Activated CD8-positive, alpha-beta T cell treated with anti-CD3 and anti-CD28 coated beads for 36 hours (primary cell): ENCODE measurements around the gene EPS8L2. TPM values are rescaled to one million over a fixed set of nuclear protein-coding genes. Genes with fewer than 3 reads are reported as not detected.
A peak's percentile ranks its signal among the peaks of the same experiment; 100 is the strongest.

Experiments
- ATAC-seq: fragments of 200-7000 bp; cut with Tn5 transposase; one replicate; pipeline ENCODE4 v1.10.0; 2021; ENCODE audit warnings: mild to moderate bottlenecking, moderate library complexity
- CTCF ChIA-PET: fragments of 350-600 bp; sonication (Branson Sonifier 250); formaldehyde crosslinking; loops from one replicate; lab custom pipeline; 2021; ENCODE audit warnings: antibody characterized with exemption; lab: Charles Lee
- POLR2A ChIA-PET: fragments of 350-600 bp; sonication (Branson Sonifier 250); formaldehyde crosslinking; loops from one replicate; lab custom pipeline; 2021; ENCODE audit warnings: antibody characterized with exemption; lab: Charles Lee
- DNase-seq: peaks from one replicate; pipeline ENCODE4 v3.0.0-alpha.2; 2020
- H3K27ac Mint-ChIP-seq: one replicate; pipeline ENCODE4 v1.8.0; 2021; ENCODE audit warnings: mild to moderate bottlenecking, mixed read lengths
- H3K27me3 Mint-ChIP-seq: one replicate; pipeline ENCODE4 v1.8.0; 2021; ENCODE audit warnings: mixed read lengths
- H3K36me3 Mint-ChIP-seq: one replicate; pipeline ENCODE4 v1.8.0; 2021; ENCODE audit warnings: low read depth, mixed read lengths
- H3K4me1 Mint-ChIP-seq: one replicate; pipeline ENCODE4 v1.8.0; 2021; ENCODE audit warnings: low read depth, mixed read lengths
- H3K4me3 Mint-ChIP-seq: one replicate; pipeline ENCODE4 v1.8.0; 2021; ENCODE audit warnings: mild to moderate bottlenecking, moderate library complexity, mixed read lengths
- H3K9me3 Mint-ChIP-seq: one replicate; pipeline ENCODE4 v1.8.0; 2021; ENCODE audit warnings: mixed read lengths
- intact Hi-C: fragments of 100-400 bp; cut with micrococcal nuclease; formaldehyde crosslinking; loops from one replicate; pipeline ENCODE4 v1.10.0; 2022
- total RNA-seq, 2 experiments: library from RNA; stranded (reverse); gene quantifications; one replicate each; pipeline ENCODE4 v1.2.3, GENCODE V29; 2021
- TF ChIP-seq, protein P1 (sequence below): fragments of 200-600 bp; IDR thresholded peaks from one replicate; pipeline ENCODE4 v1.8.0; 2022; ENCODE audit warnings: antibody characterized with exemption, mild to moderate bottlenecking

EPS8L2 gene
- total RNA-seq = 10 to 100 TPM; 15.0 to 16.7 TPM

- POLR2A ChIA-PET = interaction anchor here (1.2 to 1.4 kb wide), 2 partner anchors 10 to 49 kb away, joined by 3 to 4 read pairs; partner anchors contain the start of gene TMEM80
These were observed at the start of gene EPS8L2 for GRCh38 chr11:705646-706438. EPS8L2 (plus strand) TSS chr11:706231; CDS start chr11:709408, 3,177 bp downstream.

DNA sequence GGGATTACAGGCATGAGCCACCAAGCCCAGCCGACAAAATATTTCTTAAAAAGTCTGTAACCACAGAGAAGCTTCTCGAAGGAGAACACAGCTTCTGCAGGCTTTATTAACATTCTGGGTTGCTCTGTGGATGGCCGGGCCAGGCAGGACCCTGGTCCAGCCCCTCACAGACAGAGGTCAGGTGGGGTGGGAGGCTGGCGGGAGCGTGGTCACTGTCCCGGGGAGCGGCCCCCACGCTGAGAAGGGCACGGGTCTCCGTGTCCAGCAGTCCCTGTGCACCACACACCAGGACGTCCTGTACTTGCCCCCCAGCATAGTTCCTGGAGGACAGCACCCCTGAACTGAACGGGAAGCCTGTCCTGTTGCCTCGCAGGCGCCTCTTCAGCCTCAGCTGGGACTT is 49.6 kb upstream of the EPS8L2 start:
- ChIA-PET CTCF (no interaction called here), POLR2A (interaction anchor here (0.6 kb wide), 1 partner anchor 151 kb away, joined by 3 read pairs; no protein-coding TSS in a partner anchor)
- no peaks in the 10 kb centered on the region for H3K4me1 Mint-ChIP-seq
- DNase-seq = no peak
- intact Hi-C loops = no loop called here
- peaks cover 10% of the 10 kb centered on the region for H3K36me3 Mint-ChIP-seq
- no peak for ATAC-seq
- H3K4me3 Mint-ChIP-seq = no peak overlapping the region
- TF ChIP-seq, protein P1, sequence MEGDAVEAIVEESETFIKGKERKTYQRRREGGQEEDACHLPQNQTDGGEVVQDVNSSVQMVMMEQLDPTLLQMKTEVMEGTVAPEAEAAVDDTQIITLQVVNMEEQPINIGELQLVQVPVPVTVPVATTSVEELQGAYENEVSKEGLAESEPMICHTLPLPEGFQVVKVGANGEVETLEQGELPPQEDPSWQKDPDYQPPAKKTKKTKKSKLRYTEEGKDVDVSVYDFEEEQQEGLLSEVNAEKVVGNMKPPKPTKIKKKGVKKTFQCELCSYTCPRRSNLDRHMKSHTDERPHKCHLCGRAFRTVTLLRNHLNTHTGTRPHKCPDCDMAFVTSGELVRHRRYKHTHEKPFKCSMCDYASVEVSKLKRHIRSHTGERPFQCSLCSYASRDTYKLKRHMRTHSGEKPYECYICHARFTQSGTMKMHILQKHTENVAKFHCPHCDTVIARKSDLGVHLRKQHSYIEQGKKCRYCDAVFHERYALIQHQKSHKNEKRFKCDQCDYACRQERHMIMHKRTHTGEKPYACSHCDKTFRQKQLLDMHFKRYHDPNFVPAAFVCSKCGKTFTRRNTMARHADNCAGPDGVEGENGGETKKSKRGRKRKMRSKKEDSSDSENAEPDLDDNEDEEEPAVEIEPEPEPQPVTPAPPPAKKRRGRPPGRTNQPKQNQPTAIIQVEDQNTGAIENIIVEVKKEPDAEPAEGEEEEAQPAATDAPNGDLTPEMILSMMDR = no peak
- H3K27me3 Mint-ChIP-seq = no peaks in the 10 kb centered on the region
- H3K9me3 Mint-ChIP-seq = no peaks in the 10 kb centered on the region
- no peak overlapping the region for H3K27ac Mint-ChIP-seq

More at GRCh38 chr11:705646-706438, at the start of gene EPS8L2:
- peak; percentile 20 for DNase-seq
- H3K4me3 Mint-ChIP-seq = no peak within 1 kb of the TSS
- no peak within 1 kb of the TSS for H3K27ac Mint-ChIP-seq
- no peaks in the 10 kb centered on the region for H3K36me3 Mint-ChIP-seq
- ATAC-seq = peak; percentile 60
- CTCF ChIA-PET = interaction anchor here (0.5 to 2.4 kb wide), 2 partner anchors 21 to 671 kb away, joined by 3 to 8 read pairs; no protein-coding TSS in a partner anchor
- H3K9me3 Mint-ChIP-seq = no peaks in the 10 kb centered on the region
- TF ChIP-seq, protein P1 = no peak
- H3K4me1 Mint-ChIP-seq = peaks cover 6% of the 10 kb centered on the region
- peaks cover 16% of the 10 kb centered on the region for H3K27me3 Mint-ChIP-seq
- intact Hi-C loops = no loop called here

DNA sequence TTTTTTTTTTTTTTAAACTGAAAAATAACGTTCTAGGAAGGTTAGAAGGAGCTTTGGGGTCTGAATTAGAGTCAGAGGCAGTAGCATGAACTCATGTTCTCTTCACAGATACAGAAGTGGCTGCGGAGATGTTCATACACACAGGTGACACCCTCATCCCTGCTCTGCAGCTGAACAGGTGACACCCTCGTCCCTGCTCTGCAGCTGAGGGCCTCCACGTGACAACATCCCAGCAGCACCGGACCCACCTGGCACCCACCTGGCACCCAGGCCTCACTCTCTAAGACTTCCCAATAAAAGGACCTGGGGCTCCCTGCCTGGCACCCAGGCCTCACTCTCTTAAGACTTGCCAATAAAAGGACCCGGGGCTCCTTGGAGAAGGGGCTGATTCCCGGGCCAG is 49.2 kb upstream of the EPS8L2 start:
- intact Hi-C loops = no loop called here
- Mint-ChIP-seq H3K4me3 (no peak overlapping the region), H3K27ac (no peak overlapping the region), H3K36me3 (peaks cover 7% of the 10 kb centered on the region), H3K9me3 (no peaks in the 10 kb centered on the region), H3K4me1 (no peaks in the 10 kb centered on the region), H3K27me3 (no peaks in the 10 kb centered on the region)
- CTCF ChIA-PET = no interaction called here
- POLR2A ChIA-PET = interaction anchor here (0.6 kb wide), 1 partner anchor 151 kb away, joined by 3 read pairs; no protein-coding TSS in a partner anchor
- ATAC-seq (no peak), DNase-seq (no peak)
- TF ChIP-seq, protein P1 = no peak

- no peak for ATAC-seq
- POLR2A ChIA-PET = no interaction called here
These were observed 48.3 kb upstream of the EPS8L2 start for GRCh38 chr11:657691-658126.

More at GRCh38 chr11:657691-658126, 48.3 kb upstream of the EPS8L2 start:
- H3K27ac Mint-ChIP-seq = no peak overlapping the region
- CTCF ChIA-PET = no interaction called here
- H3K4me3 Mint-ChIP-seq = no peak overlapping the region
- no peak for DNase-seq
- intact Hi-C loops = no loop called here
- no peaks in the 10 kb centered on the region for H3K27me3 Mint-ChIP-seq
- H3K9me3 Mint-ChIP-seq = no peaks in the 10 kb centered on the region
- H3K36me3 Mint-ChIP-seq = peaks cover 9% of the 10 kb centered on the region
- TF ChIP-seq, protein P1 = no peak
- no peaks in the 10 kb centered on the region for H3K4me1 Mint-ChIP-seq
